Glutamatergic neuron (in vitro differentiated cells): ENCODE data around the gene NEUROG2. TPM values are rescaled to one million over a fixed set of nuclear protein-coding genes. Genes with fewer than 3 reads are reported as not detected.
"Not testable (repeated sequence)": the region's sequence is repeated elsewhere in the genome, so short reads cannot be mapped to it uniquely, and the experiment has no call there.

ENCODE experiments used
- DNase-seq: peaks from one replicate; pipeline ENCODE4 v3.0.0; 2022
- H3K27ac Mint-ChIP-seq: one replicate; pipeline ENCODE4 v1.8.0; 2020; ENCODE audit warnings: mild to moderate bottlenecking, mixed read lengths, inconsistent platforms; ENCODE audit not compliant: unreplicated experiment
- H3K27me3 Mint-ChIP-seq: one replicate; pipeline ENCODE4 v1.8.0; 2020; ENCODE audit warnings: mild to moderate bottlenecking, moderate library complexity, mixed read lengths, inconsistent platforms; ENCODE audit not compliant: unreplicated experiment
- H3K36me3 Mint-ChIP-seq: one replicate; pipeline ENCODE4 v1.8.0; 2020; ENCODE audit warnings: mild to moderate bottlenecking, mixed read lengths, inconsistent platforms; ENCODE audit not compliant: unreplicated experiment
- H3K4me1 Mint-ChIP-seq: one replicate; pipeline ENCODE4 v1.8.0; 2020; ENCODE audit warnings: mild to moderate bottlenecking, low read depth, mixed read lengths, inconsistent platforms; ENCODE audit not compliant: unreplicated experiment
- H3K4me3 Mint-ChIP-seq: one replicate; pipeline ENCODE4 v1.8.0; 2020; ENCODE audit warnings: mild to moderate bottlenecking, mixed read lengths, inconsistent platforms; ENCODE audit not compliant: unreplicated experiment
- H3K9me3 Mint-ChIP-seq: one replicate; pipeline ENCODE4 v1.8.0; 2020; ENCODE audit warnings: mild to moderate bottlenecking, moderate library complexity, mixed read lengths, inconsistent platforms; ENCODE audit not compliant: unreplicated experiment
- CTCF ChIP-seq: fragments of 200-600 bp; sonication (generic); IDR thresholded peaks from one replicate; pipeline ENCODE4 v1.5.0; 2021; ENCODE audit not compliant: partially characterized antibody, unreplicated experiment
- total RNA-seq: library from RNA; stranded (reverse); fragmentation: NEBNext Ultra II Directional; extraction: Animal tissue kit (Norgen Biotek cat#: 25700); gene quantifications from one replicate; pipeline ENCODE4 v1.2.1, GENCODE V29; 2021; ENCODE audit not compliant: unreplicated experiment

NEUROG2 gene
- total RNA-seq, 1 donor from 2014 or later = 7.3 TPM

GRCh38 chr4:112560084-112560483, 44.1 kb upstream of the NEUROG2 start:
- TF ChIP-seq CTCF = no peak
- Mint-ChIP-seq H3K36me3 (no peaks in the 10 kb centered on the region), H3K4me1 (no peaks in the 10 kb centered on the region), H3K27ac (no peak overlapping the region), H3K9me3 (no peaks in the 10 kb centered on the region), H3K27me3 (no peaks in the 10 kb centered on the region), H3K4me3 (no peak overlapping the region)
- DNase-seq = no peak

GRCh38 chr4:112559053-112559452, 43.1 kb upstream of the NEUROG2 start:
- Mint-ChIP-seq H3K4me3 (no peak overlapping the region), H3K27me3 (no peaks in the 10 kb centered on the region), H3K9me3 (no peaks in the 10 kb centered on the region), H3K27ac (no peak overlapping the region), H3K36me3 (no peaks in the 10 kb centered on the region), H3K4me1 (no peaks in the 10 kb centered on the region)
- no peak for TF ChIP-seq CTCF
- DNase-seq = no peak

- Mint-ChIP-seq H3K4me3 (no peak overlapping the region), H3K27me3 (no peaks in the 10 kb centered on the region), H3K4me1 (no peaks in the 10 kb centered on the region), H3K9me3 (no peaks in the 10 kb centered on the region), H3K36me3 (no peaks in the 10 kb centered on the region), H3K27ac (no peak overlapping the region)
- TF ChIP-seq CTCF = no peak
- no peak for DNase-seq
These were observed 41.9 kb upstream of the NEUROG2 start for GRCh38 chr4:112557676-112558411.

- not testable (repeated sequence) for H3K27me3 Mint-ChIP-seq, H3K4me1 Mint-ChIP-seq, H3K4me3 Mint-ChIP-seq, H3K9me3 Mint-ChIP-seq, DNase-seq, H3K27ac Mint-ChIP-seq, H3K36me3 Mint-ChIP-seq
These were observed 38.3 kb upstream of the NEUROG2 start for GRCh38 chr4:112554271-112554670.

GRCh38 chr4:112552668-112553067, 36.7 kb upstream of the NEUROG2 start:
- H3K4me1 Mint-ChIP-seq = no peaks in the 10 kb centered on the region
- no peak overlapping the region for H3K4me3 Mint-ChIP-seq
- H3K27me3 Mint-ChIP-seq = no peaks in the 10 kb centered on the region
- no peaks in the 10 kb centered on the region for H3K36me3 Mint-ChIP-seq
- no peak for DNase-seq
- H3K27ac Mint-ChIP-seq = no peak overlapping the region
- TF ChIP-seq CTCF = no peak
- no peaks in the 10 kb centered on the region for H3K9me3 Mint-ChIP-seq
